ENCODE measurements around the gene TCEANC2.
A peak's percentile ranks its signal among the peaks of the same experiment; 100 is the strongest.
"Not testable (repeated sequence)": the region's sequence is repeated elsewhere in the genome, so short reads cannot be mapped to it uniquely, and the experiment has no call there.

TCEANC2 gene

GRCh38 chr1:54052934-54053744, at the start of gene TCEANC2, which contains the start of gene TMEM59:
Gene TCEANC2 (plus strand): TSS chr1:54053608. CDS start chr1:54054423, 815 bp downstream.
Gene TMEM59 (minus strand): TSS chr1:54053204. CDS start chr1:54053188, 16 bp downstream.
- peak; percentile 96 to 98 for DNase-seq (ENCODE audit: low read depth in 2 of 2)

- not testable (repeated sequence) for DNase-seq (ENCODE audit: low read depth in 2 of 2)
Observed at GRCh38 chr1:54003750-54004480, 49.5 kb upstream of the TCEANC2 start.

GRCh38 chr1:54004481-54005049, 48.8 kb upstream of the TCEANC2 start:
- DNase-seq (ENCODE audit: low read depth in 2 of 2) = no peak

GRCh38 chr1:54006508-54006907, 46.9 kb upstream of the TCEANC2 start:
- no peak for DNase-seq (ENCODE audit: low read depth in 2 of 2)

GRCh38 chr1:54007613-54008012, 45.8 kb upstream of the TCEANC2 start:
- DNase-seq (ENCODE audit: low read depth in 2 of 2) = no peak

GRCh38 chr1:54008876-54009275, 44.5 kb upstream of the TCEANC2 start:
- DNase-seq (ENCODE audit: low read depth in 2 of 2) = no peak

- no peak for DNase-seq (ENCODE audit: low read depth in 2 of 2)
Observed at GRCh38 chr1:54009406-54009805, 44.0 kb upstream of the TCEANC2 start.

GRCh38 chr1:54010415-54011117, 42.8 kb upstream of the TCEANC2 start:
- no peak for DNase-seq (ENCODE audit: low read depth in 2 of 2)

GRCh38 chr1:54011316-54012007, 41.9 kb upstream of the TCEANC2 start:
- no peak for DNase-seq (ENCODE audit: low read depth in 2 of 2)

GRCh38 chr1:54012008-54012325, 41.4 kb upstream of the TCEANC2 start:
- DNase-seq (ENCODE audit: low read depth in 2 of 2) = no peak

- no peak for DNase-seq (ENCODE audit: low read depth in 2 of 2)
Observed at GRCh38 chr1:54012863-54013262, 40.5 kb upstream of the TCEANC2 start.

GRCh38 chr1:54013393-54014008, 39.9 kb upstream of the TCEANC2 start:
- DNase-seq (ENCODE audit: low read depth in 2 of 2) = no peak

- DNase-seq (ENCODE audit: low read depth in 2 of 2) = no peak
Observed at GRCh38 chr1:54014009-54014629, 39.3 kb upstream of the TCEANC2 start.

- no peak for DNase-seq (ENCODE audit: low read depth in 2 of 2)
Observed at GRCh38 chr1:54016343-54017282, 36.8 kb upstream of the TCEANC2 start.

- no peak for DNase-seq (ENCODE audit: low read depth in 2 of 2)
Observed at GRCh38 chr1:54017979-54018378, 35.4 kb upstream of the TCEANC2 start, which contains the start of gene LDLRAD1. Gene LDLRAD1 (minus strand): TSS chr1:54018186. CDS start chr1:54018112, 74 bp downstream.

GRCh38 chr1:54018635-54019034, 34.8 kb upstream of the TCEANC2 start:
- no peak for DNase-seq (ENCODE audit: low read depth in 2 of 2)

GRCh38 chr1:54019562-54020176, 33.7 kb upstream of the TCEANC2 start:
- not testable (repeated sequence) for DNase-seq (ENCODE audit: low read depth in 2 of 2)

- DNase-seq (ENCODE audit: low read depth in 2 of 2) = no peak
Observed at GRCh38 chr1:54024358-54024757, 29.1 kb upstream of the TCEANC2 start.

- DNase-seq (ENCODE audit: low read depth in 2 of 2) = not testable (repeated sequence)
Observed at GRCh38 chr1:54024811-54025210, 28.6 kb upstream of the TCEANC2 start.
